Caco-2 (cell line): ENCODE data around the gene KLF7. TPM values are rescaled to one million over a fixed set of nuclear protein-coding genes. Genes with fewer than 3 reads are reported as not detected.

ENCODE experiments used
- BruUV-seq: library from RNA; stranded (reverse); fragments of 400-500 nt; replicated peaks from 2 replicates; lab custom pipeline; 2021; lab: Mats Ljungman, UMichigan
- CTCF ChIA-PET: fragments of 300-600 bp; sonication (Branson Sonifier 250); formaldehyde crosslinking; loops from one replicate; lab custom pipeline; 2022; ENCODE audit warnings: antibody characterized with exemption; lab: Charles Lee
- POLR2A ChIA-PET: fragments of 300-600 bp; sonication (Branson Sonifier 250); formaldehyde crosslinking; loops from one replicate; lab custom pipeline; 2022; ENCODE audit warnings: antibody characterized with exemption; lab: Charles Lee
- DNase-seq, 2 experiments: peaks; one replicate each; pipeline versions ENCODE4 v3.0.0 to v3.0.0-alpha.2; 2020 to 2022
- H3K27me3 ChIP-seq: replicated peaks from 2 replicates; pipeline ENCODE4 v1.6.0; 2011; ENCODE audit warnings: low read length; ENCODE audit not compliant: control insufficient read depth, insufficient read depth
- H3K36me3 ChIP-seq: 2 replicates; pipeline ENCODE4 v1.5.1; 2011; ENCODE audit warnings: low read length; ENCODE audit not compliant: control insufficient read depth, insufficient read depth
- H3K4me1 ChIP-seq: fragments of 250-450 bp; sonication (Bioruptor Pico); 2 replicates; pipeline ENCODE4 v1.5.1; 2020; ENCODE audit warnings: mild to moderate bottlenecking
- H3K4me3 ChIP-seq: 2 replicates; pipeline ENCODE4 v1.5.1; 2011; ENCODE audit warnings: low read depth, mild to moderate bottlenecking, control low read depth, low read length
- H3K9me3 ChIP-seq: fragments of 250-450 bp; sonication (Bioruptor Pico); 2 replicates; pipeline ENCODE4 v1.5.1; 2020; ENCODE audit warnings: mild to moderate bottlenecking, moderate library complexity
- H3K27ac Mint-ChIP-seq: one replicate; pipeline ENCODE4 v1.8.0; 2022; ENCODE audit warnings: mixed read lengths; ENCODE audit not compliant: unreplicated experiment
- H3K27me3 Mint-ChIP-seq: one replicate; pipeline ENCODE4 v1.8.0; 2022; ENCODE audit warnings: mixed read lengths; ENCODE audit not compliant: insufficient read depth, unreplicated experiment
- H3K36me3 Mint-ChIP-seq: one replicate; pipeline ENCODE4 v1.8.0; 2022; ENCODE audit warnings: mild to moderate bottlenecking, mixed read lengths; ENCODE audit not compliant: insufficient read depth, unreplicated experiment
- H3K4me1 Mint-ChIP-seq: one replicate; pipeline ENCODE4 v1.8.0; 2022; ENCODE audit warnings: low read depth, mixed read lengths; ENCODE audit not compliant: unreplicated experiment
- H3K4me3 Mint-ChIP-seq: one replicate; pipeline ENCODE4 v1.8.0; 2022; ENCODE audit warnings: mild to moderate bottlenecking, moderate library complexity, mixed read lengths; ENCODE audit not compliant: unreplicated experiment
- H3K9me3 Mint-ChIP-seq: one replicate; pipeline ENCODE4 v1.8.0; 2022; ENCODE audit warnings: mixed read lengths; ENCODE audit not compliant: unreplicated experiment
- intact Hi-C: fragments of 100-400 bp; cut with micrococcal nuclease; formaldehyde crosslinking; loops from one replicate; pipeline ENCODE4 v1.10.0; 2022; ENCODE audit not compliant: unreplicated experiment
- total RNA-seq: library from RNA; stranded (reverse); gene quantifications from 2 replicates; pipeline ENCODE4 v1.2.3, GENCODE V29; 2022
- TF ChIP-seq, protein P1 (sequence below), 2 experiments: fragments of 200-600 bp in 1 of 2; IDR thresholded peaks; 1 replicate in 1 of 2; 2 replicates in 1 of 2; pipeline versions ENCODE4 v1.5.1 to v1.8.0; 2011 to 2022; ENCODE audit warnings: antibody characterized with exemption in 1 of 2, control low read depth in 1 of 2, inconsistent platforms in 1 of 2, low read depth in 1 of 2, low read length in 1 of 2, mild to moderate bottlenecking in 1 of 2, moderate library complexity in 1 of 2; ENCODE audit not compliant: insufficient read depth in 1 of 2, severe bottlenecking in 1 of 2, unreplicated experiment in 1 of 2

The KLF7 gene
- total RNA-seq, 1 experiment from 2014 or later = 0.36 TPM

DNA sequence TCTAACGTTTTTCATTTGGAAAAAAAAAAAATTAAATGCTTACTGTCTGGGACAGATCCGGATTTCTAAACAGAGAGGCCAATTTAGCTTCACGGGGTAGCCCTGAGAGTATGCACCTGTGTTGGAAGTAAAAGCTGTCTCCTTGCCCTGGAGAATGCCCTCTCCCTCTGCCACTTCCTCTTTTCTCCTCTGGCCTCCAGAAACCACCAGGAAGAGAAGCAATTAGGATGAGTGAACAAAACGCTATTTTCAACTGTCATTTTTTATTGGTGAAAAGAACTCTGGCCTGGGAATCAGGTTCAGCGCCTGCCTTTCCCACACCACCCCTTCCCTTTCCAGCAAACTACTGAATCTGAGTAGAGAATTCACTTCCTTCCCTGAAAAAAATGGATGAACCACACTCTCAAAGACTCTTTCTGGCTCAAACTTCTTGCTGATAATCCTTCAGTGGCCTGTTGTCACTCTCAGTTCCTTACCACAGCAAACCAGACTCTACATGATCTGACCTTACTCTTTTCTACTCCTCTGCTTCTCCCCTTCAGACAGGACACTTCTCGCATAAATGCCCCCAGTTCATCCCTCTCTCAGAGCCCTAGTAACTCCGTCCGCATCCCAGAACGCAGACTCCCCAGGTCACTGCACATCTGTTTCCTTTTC is 29.8 kb downstream of the KLF7 start:
- no peaks in the 10 kb centered on the region for H3K27me3 Mint-ChIP-seq
- H3K9me3 Mint-ChIP-seq = no peaks in the 10 kb centered on the region
- no peak overlapping the region for H3K27ac Mint-ChIP-seq
- no peaks in the 10 kb centered on the region; the same call in 1 of the 2 replicates for H3K27me3 ChIP-seq
- no TSS peak for BruUV-seq
- no peak for DNase-seq
- H3K4me1 ChIP-seq = no peaks in the 10 kb centered on the region; the same call in 1 of the 2 replicates
- ChIA-PET CTCF (no interaction called here), POLR2A (no interaction called here)
- H3K4me1 Mint-ChIP-seq = peaks cover 11% of the 10 kb centered on the region
- H3K9me3 ChIP-seq = no peaks in the 10 kb centered on the region
- TF ChIP-seq, protein P1, sequence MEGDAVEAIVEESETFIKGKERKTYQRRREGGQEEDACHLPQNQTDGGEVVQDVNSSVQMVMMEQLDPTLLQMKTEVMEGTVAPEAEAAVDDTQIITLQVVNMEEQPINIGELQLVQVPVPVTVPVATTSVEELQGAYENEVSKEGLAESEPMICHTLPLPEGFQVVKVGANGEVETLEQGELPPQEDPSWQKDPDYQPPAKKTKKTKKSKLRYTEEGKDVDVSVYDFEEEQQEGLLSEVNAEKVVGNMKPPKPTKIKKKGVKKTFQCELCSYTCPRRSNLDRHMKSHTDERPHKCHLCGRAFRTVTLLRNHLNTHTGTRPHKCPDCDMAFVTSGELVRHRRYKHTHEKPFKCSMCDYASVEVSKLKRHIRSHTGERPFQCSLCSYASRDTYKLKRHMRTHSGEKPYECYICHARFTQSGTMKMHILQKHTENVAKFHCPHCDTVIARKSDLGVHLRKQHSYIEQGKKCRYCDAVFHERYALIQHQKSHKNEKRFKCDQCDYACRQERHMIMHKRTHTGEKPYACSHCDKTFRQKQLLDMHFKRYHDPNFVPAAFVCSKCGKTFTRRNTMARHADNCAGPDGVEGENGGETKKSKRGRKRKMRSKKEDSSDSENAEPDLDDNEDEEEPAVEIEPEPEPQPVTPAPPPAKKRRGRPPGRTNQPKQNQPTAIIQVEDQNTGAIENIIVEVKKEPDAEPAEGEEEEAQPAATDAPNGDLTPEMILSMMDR (IDR thresholded peaks at IDR 0.05; ENCODE audit: insufficient read depth in 1 of 2, low read depth in 1 of 2, low read length in 1 of 2, severe bottlenecking in 1 of 2, unreplicated experiment in 1 of 2) = no peak
- no peak overlapping the region for H3K4me3 ChIP-seq
- no peaks in the 10 kb centered on the region for H3K36me3 ChIP-seq
- intact Hi-C loops = no loop called here
- no peak overlapping the region for H3K4me3 Mint-ChIP-seq
- no peaks in the 10 kb centered on the region for H3K36me3 Mint-ChIP-seq

DNA sequence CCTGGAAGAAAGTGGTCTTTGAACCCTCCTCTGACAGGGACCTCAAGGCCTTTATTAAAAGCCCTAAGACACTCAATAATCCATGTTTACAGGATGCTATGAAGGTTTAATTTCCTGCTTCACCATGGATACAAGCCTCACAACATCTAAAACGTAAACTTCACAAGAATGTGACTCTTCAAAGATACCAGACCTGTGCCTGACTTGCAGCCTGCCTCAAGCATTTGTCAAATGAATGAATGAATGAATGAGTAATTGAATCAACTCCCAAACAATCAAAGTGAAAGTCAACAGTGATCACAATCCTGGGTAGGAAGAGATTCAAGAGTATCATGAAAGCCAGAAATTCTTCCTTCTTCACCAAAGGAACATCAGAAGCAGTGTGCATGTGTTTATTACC is 30.4 kb downstream of the KLF7 start:
- no TSS peak for BruUV-seq
- no peaks in the 10 kb centered on the region for H3K9me3 ChIP-seq
- H3K36me3 Mint-ChIP-seq = no peaks in the 10 kb centered on the region
- no peaks in the 10 kb centered on the region for H3K27me3 Mint-ChIP-seq
- H3K27me3 ChIP-seq = no peaks in the 10 kb centered on the region; the same call in 1 of the 2 replicates
- H3K27ac Mint-ChIP-seq = no peak overlapping the region
- TF ChIP-seq, protein P1 (IDR thresholded peaks at IDR 0.05; ENCODE audit: insufficient read depth in 1 of 2, low read depth in 1 of 2, low read length in 1 of 2, severe bottlenecking in 1 of 2, unreplicated experiment in 1 of 2) = no peak
- no peaks in the 10 kb centered on the region for H3K9me3 Mint-ChIP-seq
- DNase-seq = no peak
- CTCF ChIA-PET = no interaction called here
- no peaks in the 10 kb centered on the region for H3K36me3 ChIP-seq
- no peaks in the 10 kb centered on the region; the same call in 1 of the 2 replicates for H3K4me1 ChIP-seq
- peaks cover 11% of the 10 kb centered on the region for H3K4me1 Mint-ChIP-seq
- H3K4me3 Mint-ChIP-seq = no peak overlapping the region
- H3K4me3 ChIP-seq = no peak overlapping the region
- POLR2A ChIA-PET = no interaction called here
- intact Hi-C loops = no loop called here

DNA sequence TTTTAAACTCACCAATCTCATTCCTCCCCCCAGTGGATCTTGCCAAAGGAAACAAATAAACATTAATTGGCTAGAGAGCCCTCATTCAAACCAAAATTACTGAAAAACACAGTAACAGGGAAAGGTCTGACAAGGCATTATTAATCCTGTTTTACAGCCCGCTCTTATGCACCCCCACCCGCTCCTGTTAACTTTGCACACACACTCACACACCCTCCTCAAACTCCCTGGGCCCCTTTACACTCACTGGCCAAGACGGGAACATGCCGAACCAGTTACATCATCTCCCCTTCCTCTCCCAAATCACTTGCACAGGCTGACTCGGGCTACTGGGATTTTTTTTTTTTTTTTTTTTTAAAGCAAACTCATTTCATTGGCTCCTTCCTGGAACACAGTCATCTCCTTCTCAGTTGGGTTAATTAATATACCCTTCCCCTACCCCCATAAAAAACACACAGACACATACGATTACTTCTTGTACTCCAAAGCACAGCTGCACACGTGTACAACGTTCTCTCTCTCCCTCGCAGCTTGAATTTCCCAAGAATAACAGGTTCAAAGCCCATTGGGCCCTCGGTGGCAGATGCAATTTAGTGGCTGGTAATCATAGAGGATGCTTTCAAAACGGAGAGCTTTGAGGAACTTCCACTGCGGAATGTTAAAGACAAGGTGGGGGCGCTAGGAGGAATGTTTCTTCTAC is 31.8 kb downstream of the KLF7 start:
- Histone ChIP-seq H3K4me1 (no peaks in the 10 kb centered on the region; the same call in 1 of the 2 replicates), H3K4me3 (no peak overlapping the region), H3K27me3 (no peaks in the 10 kb centered on the region; the same call in 1 of the 2 replicates), H3K9me3 (no peaks in the 10 kb centered on the region), H3K36me3 (no peaks in the 10 kb centered on the region)
- H3K4me3 Mint-ChIP-seq = peak overlapping the region; percentile 17
- peaks cover 11% of the 10 kb centered on the region for H3K4me1 Mint-ChIP-seq
- DNase-seq = peak in 1 of 2 experiments; percentile 18
- ChIA-PET POLR2A (no interaction called here), CTCF (no interaction called here)
- TF ChIP-seq, protein P1 (IDR thresholded peaks at IDR 0.05; ENCODE audit: insufficient read depth in 1 of 2, low read depth in 1 of 2, low read length in 1 of 2, severe bottlenecking in 1 of 2, unreplicated experiment in 1 of 2) = no peak
- H3K27me3 Mint-ChIP-seq = no peaks in the 10 kb centered on the region
- no peaks in the 10 kb centered on the region for H3K36me3 Mint-ChIP-seq
- H3K27ac Mint-ChIP-seq = peak overlapping the region; percentile 54
- no peaks in the 10 kb centered on the region for H3K9me3 Mint-ChIP-seq
- intact Hi-C loops = no loop called here
- no TSS peak for BruUV-seq
